Epithelial cell of esophagus (primary cell): Measurements from ENCODE around the gene CYB561D1.

Source experiments
- DNase-seq: peaks from one replicate; pipeline ENCODE4 v3.0.0; 2010; ENCODE audit warnings: low read depth
- H3K4me3 ChIP-seq: 2 replicates; pipeline ENCODE4 v1.5.1; 2011; ENCODE audit warnings: mild to moderate bottlenecking, low read length, control low read depth
- TF ChIP-seq, protein P1 (sequence below): IDR thresholded peaks from 2 replicates; pipeline ENCODE4 v1.5.1; 2011; ENCODE audit warnings: low read depth, mild to moderate bottlenecking, low read length, control low read depth, inconsistent platforms; ENCODE audit not compliant: insufficient read depth; ENCODE audit errors: missing control alignments

CYB561D1 gene

DNA sequence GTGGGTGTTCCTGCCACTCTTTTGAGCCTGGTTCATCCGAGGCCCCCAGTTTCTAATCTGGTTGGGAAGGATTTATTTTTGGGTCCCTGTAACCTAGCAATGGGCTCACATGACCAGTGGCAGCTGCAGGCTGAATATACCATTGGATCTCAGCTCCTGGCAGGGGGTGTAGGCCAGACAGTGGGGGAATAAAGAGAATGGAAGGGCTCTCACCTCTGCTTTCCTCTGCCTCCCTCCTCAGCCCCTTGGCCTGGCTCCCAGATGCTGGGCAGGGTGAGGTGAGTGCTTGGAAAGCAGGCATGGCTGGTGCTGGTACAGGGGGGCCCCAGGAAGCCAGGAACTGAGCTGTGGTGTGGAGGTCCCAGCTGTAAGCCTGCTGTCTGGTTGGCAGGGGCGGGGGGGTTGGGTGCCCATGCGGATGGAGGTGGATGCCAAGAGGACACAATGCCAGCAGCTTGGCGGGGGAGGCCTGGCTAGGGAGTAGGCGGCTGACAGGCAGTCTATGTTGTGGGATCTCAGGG lies 42.1 kb downstream of the CYB561D1 start:
- TF ChIP-seq, protein P1, sequence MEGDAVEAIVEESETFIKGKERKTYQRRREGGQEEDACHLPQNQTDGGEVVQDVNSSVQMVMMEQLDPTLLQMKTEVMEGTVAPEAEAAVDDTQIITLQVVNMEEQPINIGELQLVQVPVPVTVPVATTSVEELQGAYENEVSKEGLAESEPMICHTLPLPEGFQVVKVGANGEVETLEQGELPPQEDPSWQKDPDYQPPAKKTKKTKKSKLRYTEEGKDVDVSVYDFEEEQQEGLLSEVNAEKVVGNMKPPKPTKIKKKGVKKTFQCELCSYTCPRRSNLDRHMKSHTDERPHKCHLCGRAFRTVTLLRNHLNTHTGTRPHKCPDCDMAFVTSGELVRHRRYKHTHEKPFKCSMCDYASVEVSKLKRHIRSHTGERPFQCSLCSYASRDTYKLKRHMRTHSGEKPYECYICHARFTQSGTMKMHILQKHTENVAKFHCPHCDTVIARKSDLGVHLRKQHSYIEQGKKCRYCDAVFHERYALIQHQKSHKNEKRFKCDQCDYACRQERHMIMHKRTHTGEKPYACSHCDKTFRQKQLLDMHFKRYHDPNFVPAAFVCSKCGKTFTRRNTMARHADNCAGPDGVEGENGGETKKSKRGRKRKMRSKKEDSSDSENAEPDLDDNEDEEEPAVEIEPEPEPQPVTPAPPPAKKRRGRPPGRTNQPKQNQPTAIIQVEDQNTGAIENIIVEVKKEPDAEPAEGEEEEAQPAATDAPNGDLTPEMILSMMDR = no peak
- DNase-seq = no peak
- H3K4me3 ChIP-seq = no peak overlapping the region

DNA sequence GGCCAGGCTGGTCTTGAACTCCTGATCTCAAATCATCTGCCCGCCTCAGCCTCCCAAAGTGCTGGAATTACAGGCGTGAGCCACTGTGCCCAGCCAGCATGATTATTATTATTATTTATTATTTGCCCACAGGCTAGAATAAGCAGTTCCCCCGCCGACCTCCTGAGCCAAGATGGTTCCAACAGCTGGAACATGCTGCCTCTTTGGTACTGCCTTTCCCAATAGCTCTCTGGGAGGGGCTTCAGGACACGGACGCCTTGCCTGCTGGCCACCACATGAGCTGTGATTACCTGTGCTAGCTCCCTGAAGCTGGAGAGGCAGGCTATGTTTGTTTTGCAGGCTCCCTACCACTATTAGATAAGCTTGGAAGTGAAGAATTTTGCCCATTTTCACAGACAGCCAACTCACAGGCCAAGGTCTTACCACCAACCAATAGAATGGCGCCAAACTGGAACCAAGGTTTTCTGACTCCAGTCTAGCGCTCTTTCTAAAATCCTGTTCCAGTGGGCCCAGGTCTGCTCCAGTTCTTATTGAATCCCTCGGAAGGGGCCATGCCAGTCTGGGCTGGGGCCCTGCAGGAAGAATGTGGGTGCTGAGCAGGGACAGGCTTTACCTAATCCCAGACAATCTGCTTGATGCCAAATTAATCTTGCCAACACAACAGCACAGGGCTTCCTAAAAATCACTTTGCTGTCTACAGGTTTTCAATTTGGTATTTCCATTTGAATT lies 43.7 kb downstream of the CYB561D1 start:
- H3K4me3 ChIP-seq = no peak overlapping the region
- DNase-seq = no peak
- TF ChIP-seq, protein P1 = no peak

DNA sequence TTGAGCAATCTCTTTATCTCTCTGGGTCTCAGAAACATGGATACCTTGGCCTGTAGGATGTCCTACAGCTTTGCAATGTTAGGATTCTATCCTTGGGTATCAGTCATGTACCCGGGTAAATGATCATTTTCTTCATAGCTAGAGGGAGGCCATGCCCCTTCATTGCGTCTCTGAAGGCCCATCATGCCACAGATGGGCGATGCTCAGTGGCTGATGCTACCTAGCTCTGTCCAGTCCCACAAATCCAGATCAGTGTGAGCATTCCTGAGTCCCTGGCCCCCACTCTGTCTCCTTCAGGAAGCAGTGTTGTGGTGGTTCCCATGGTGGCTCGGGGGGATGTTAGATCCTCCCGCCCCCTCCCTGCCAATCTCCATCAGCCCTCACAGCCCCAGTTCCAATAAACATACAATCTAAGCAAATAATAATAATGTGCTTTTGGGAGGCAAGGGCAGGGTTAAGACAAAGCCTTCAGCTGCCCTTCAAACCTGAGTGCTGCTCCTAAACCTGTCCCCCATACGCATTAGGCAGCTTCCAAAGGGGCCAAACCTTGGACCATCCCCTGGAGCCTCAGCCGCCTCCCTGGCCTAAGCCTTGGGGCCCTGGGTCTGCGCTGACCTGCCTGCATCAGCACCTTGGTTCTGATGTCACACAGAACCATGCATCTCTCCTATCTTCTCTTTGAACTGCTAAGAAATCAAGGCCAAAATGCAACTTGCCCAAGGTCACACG lies 45.1 kb downstream of the CYB561D1 start:
- TF ChIP-seq, protein P1 = no peak
- DNase-seq = no peak
- H3K4me3 ChIP-seq = no peak overlapping the region

DNA sequence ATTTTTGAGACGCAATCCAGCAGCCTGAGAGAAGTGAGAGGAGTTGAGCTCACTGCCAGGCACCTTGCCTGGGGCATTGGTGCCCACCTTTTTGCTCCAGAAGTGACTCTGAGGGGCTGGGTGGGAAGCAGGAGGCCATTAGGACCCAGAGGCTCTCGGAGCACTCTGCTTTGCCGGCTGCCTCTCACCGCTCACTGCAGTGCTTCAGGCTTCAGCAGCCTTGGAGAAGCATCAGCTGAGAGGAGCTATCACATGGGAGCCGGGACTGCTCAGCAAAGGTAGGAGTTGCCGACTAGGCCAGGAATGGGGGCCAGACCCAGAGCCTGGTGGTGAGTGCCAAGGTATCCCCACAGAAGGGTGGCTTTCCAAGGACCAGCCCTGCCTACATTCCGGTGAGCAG lies 45.8 kb downstream of the CYB561D1 start, which contains the start of gene GPR61:
TSS of gene GPR61 (plus strand) at position 197 of the 400 bp plus-strand sequence. CDS start 3,151 bp downstream, outside the sequence.
- TF ChIP-seq, protein P1 = no peak
- DNase-seq = no peak
- H3K4me3 ChIP-seq = no peak within 1 kb of the TSS

DNA sequence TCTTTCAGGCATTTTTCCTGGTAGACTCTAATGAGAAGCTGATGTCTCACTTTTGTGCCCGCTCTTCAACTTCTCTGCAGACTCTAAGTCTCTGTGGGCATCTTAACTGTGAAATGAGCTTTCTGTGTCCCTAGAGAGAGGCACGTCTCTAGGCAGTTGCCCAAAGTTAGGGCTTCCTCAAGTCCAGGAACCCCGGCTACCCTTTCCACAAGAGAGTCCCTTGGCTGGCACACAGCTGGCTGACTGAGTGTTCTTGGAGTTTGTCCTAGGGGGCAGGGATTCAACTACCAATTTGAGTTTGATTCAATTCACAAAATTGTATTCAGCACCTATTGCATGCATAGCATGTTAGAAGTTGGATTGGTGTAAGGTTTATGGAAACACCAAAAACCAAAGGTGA lies 47.2 kb downstream of the CYB561D1 start:
- no peak for DNase-seq
- no peak overlapping the region for H3K4me3 ChIP-seq
- TF ChIP-seq, protein P1 = no peak

DNA sequence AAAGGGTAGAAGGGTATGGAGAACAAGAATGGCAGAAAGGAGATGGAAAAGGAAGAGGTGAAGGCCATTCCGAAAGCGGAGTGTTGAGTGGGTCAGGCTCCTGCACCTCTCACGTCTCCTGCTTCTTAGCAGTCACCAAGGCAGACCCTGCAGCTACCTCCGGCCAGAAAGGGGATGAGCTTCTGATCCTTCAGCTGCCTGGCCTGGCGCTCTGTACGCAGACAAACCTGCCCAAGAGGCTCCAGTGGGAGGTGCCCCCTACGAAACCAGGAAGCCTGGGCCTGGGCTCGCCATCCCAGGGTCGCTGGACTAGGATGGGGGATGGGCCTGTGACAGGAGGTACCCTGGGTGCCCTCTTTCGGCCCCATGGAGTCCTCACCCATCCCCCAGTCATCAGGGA lies 48.8 kb downstream of the CYB561D1 start:
- H3K4me3 ChIP-seq = no peak overlapping the region
- TF ChIP-seq, protein P1 = no peak
- DNase-seq = no peak
